Islet of Langerhans (tissue), 1 donor: ENCODE results near the gene HVCN1.

Experiments used
- FAIRE-seq: peaks from one replicate; lab custom pipeline; 2011; peaks lifted over from hg19 to GRCh38; lab: Jason Lieb, UNC

HVCN1 gene

GRCh38 chr12:110698171-110698902 is 9.4 kb upstream of the HVCN1 start:
- no peak for FAIRE-seq

GRCh38 chr12:110697236-110697635 is 8.3 kb upstream of the HVCN1 start:
- no peak for FAIRE-seq

- FAIRE-seq = no peak
Observed at GRCh38 chr12:110696283-110696682, 7.4 kb upstream of the HVCN1 start.

GRCh38 chr12:110694330-110694901 is 5.5 kb upstream of the HVCN1 start:
- no peak for FAIRE-seq

GRCh38 chr12:110693731-110694130 is 4.8 kb upstream of the HVCN1 start:
- FAIRE-seq = no peak

- FAIRE-seq = no peak
Observed at GRCh38 chr12:110690127-110690430, 1.2 kb upstream of the HVCN1 start.

- no peak for FAIRE-seq
Observed at GRCh38 chr12:110689281-110690126, 589 bp upstream of the HVCN1 start.

- FAIRE-seq = no peak
Observed at GRCh38 chr12:110687396-110688169, 1.3 kb downstream of the HVCN1 start.

GRCh38 chr12:110686294-110686903 is 2.5 kb downstream of the HVCN1 start:
- no peak for FAIRE-seq

- no peak for FAIRE-seq
Observed at GRCh38 chr12:110684312-110684836, 4.5 kb downstream of the HVCN1 start.

- FAIRE-seq = no peak
Observed at GRCh38 chr12:110683888-110684287, 5.0 kb downstream of the HVCN1 start.

- FAIRE-seq = no peak
Observed at GRCh38 chr12:110680032-110680431, 8.9 kb downstream of the HVCN1 start.

- no peak for FAIRE-seq
Observed at GRCh38 chr12:110679201-110679600, 9.7 kb downstream of the HVCN1 start.

GRCh38 chr12:110677982-110678381 is 10.9 kb downstream of the HVCN1 start:
- no peak for FAIRE-seq

GRCh38 chr12:110677206-110677911 is 11.6 kb downstream of the HVCN1 start:
- FAIRE-seq = no peak

- FAIRE-seq = no peak
Observed at GRCh38 chr12:110676171-110676570, 12.7 kb downstream of the HVCN1 start.

GRCh38 chr12:110670161-110670701 is 18.7 kb downstream of the HVCN1 start:
- FAIRE-seq = no peak

GRCh38 chr12:110669193-110669502 is 19.8 kb downstream of the HVCN1 start:
- no peak for FAIRE-seq

- no peak for FAIRE-seq
Observed at GRCh38 chr12:110668480-110669192, 20.3 kb downstream of the HVCN1 start.

GRCh38 chr12:110667671-110668070 is 21.2 kb downstream of the HVCN1 start:
- no peak for FAIRE-seq

- no peak for FAIRE-seq
Observed at GRCh38 chr12:110666892-110667291, 22.0 kb downstream of the HVCN1 start.
